ENCODE measurements around the gene MAN1C1.

Gene MAN1C1

DNA sequence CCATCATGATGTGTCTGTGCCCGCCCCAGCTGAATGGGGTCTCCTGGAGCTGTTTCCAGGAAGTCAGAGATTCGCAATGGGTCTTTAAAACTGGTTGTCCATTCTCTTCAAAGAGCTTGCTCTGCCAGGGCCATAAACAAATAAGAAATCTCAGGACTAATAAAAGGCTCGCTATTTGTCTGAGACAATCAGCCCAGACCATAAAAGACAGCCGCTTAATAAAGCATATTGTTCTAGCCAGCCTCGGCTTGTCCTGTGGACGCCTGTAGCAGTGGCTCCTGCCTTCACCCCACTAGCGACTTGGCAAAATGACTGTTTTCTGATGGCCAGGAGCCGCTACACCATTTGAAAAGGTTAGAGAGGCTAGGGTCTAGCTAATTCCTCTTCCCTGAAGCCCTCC, 162.8 kb downstream of the MAN1C1 start:
- TF ChIP-seq TAF1 (IDR thresholded peaks at IDR 0.05; ENCODE audit: borderline replicate concordance, low read depth, low read length) (no peak), POLR2A (IDR thresholded peaks at IDR 0.05; ENCODE audit: low read depth, low read length) (no peak)
- no peak for FAIRE-seq
- DNase-seq (ENCODE audit: insufficient read length): no peak

DNA sequence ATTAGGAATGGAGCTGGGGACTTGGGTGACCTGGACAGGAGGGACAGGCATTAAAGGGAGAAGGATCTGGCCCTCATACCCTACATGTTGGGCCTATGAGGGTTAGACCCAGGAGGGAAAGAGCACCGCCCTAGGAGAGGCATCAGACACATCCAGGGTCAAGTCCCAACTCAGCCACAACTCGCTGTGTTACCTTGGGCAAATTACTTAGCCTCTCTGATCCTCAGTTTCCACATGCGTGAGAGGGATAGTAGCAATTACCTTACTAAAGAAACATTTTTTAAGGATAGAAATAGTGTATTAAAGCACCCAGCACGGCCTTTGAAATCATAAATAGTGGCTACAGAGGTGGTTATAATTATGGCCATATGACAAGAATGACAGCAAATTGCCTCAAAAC, 163.3 kb downstream of the MAN1C1 start:
- TF ChIP-seq POLR2A (IDR thresholded peaks at IDR 0.05; ENCODE audit: low read depth, low read length): no peak
- no peak for TF ChIP-seq POLR2AphosphoS5 (IDR thresholded peaks at IDR 0.05; ENCODE audit: low read depth, low read length)
- TF ChIP-seq TAF1 (IDR thresholded peaks at IDR 0.05; ENCODE audit: borderline replicate concordance, low read depth, low read length): no peak
- FAIRE-seq (no peak), DNase-seq (ENCODE audit: insufficient read length) (no peak)

DNA sequence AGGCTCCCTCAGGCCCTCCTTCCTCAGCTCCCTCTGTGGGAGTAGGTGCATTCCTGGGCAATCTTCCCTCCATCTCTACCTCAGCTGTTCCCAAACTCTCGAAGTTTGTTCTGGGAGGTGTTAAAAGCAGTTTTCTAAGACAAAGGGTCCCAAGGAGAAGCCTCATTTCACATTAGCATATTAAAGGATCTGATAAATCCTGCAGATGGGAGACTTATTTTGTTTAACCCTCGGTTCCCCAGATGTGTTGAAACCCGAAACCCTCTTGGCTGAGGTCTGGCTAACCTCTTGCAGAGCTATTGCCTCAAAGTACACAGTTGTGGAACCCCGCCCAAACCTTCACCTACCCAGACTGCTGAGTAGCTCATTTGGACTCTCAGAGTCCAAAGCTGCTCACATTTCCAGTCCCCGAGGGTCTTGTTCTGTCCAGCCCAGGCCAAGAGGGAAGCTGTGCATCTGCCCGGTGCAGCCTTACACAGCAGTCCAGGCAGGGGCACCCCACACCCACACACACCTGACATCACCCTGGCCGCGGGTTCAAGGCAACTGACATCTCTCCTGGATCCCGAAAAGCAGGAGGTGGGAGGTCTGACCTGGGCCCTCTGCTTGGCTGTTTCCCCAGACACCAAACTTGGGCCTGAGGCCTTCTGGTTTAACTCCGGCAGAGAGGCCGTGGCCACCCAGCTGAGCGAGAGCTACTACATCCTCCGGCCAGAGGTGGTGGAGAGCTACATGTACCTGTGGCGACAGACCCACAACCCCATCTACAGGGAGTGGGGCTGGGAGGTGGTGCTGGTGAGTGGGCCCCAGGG, 163.9 kb downstream of the MAN1C1 start:
- FAIRE-seq: no peak
- no peak for DNase-seq (ENCODE audit: insufficient read length)
- no peak for TF ChIP-seq TAF1 (IDR thresholded peaks at IDR 0.05; ENCODE audit: borderline replicate concordance, low read depth, low read length)
- TF ChIP-seq POLR2AphosphoS5 (IDR thresholded peaks at IDR 0.05; ENCODE audit: low read depth, low read length): no peak
- no peak for TF ChIP-seq POLR2A (IDR thresholded peaks at IDR 0.05; ENCODE audit: low read depth, low read length)

DNA sequence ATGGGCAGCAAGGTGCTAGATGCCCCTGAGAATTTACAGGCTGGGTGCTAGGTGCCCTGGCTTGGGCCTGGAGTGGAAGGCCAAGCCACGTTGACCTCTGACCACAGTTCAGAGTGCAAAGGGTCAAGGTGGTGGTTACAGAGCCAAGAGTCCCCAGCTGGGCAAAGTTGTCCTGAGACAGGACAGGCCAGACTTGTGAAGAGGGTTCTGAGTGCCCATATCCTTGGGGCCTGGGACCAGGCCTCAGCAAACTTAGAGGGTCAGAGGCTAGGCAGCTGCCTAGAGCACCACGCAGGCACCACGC, 164.5 kb downstream of the MAN1C1 start:
- FAIRE-seq: no peak
- TF ChIP-seq POLR2A (IDR thresholded peaks at IDR 0.05; ENCODE audit: low read depth, low read length) (no peak), TAF1 (IDR thresholded peaks at IDR 0.05; ENCODE audit: borderline replicate concordance, low read depth, low read length) (no peak), POLR2AphosphoS5 (IDR thresholded peaks at IDR 0.05; ENCODE audit: low read depth, low read length) (no peak)
- DNase-seq (ENCODE audit: insufficient read length): no peak

DNA sequence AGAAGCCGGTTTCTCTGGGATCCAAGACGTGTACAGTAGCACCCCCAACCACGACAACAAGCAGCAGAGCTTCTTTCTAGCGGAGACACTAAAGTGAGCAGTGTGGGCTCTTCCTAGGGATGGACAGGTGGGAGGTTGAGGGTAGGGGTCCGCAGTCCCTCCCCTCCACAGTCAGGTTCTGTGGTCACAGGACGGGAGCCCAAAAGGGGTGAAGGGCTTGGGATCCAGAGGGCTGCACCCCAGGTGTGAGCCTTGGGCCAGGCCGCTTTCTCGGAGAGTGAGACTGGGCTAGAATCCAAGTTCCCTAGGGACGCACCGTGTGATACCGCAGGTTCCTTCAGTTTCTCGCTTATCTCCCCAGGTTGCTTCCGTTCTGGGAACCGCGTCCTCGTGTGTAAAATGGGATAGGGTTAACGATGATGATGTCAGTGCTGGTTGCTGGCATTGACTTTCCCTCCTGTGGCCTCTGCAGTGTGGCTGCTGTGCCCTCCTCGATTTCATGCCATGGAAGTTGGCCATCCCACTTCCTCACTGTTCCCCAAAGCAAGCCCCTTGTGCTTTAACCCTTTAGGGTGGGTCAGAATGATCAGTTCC, 166.1 kb downstream of the MAN1C1 start:
- DNase-seq (ENCODE audit: insufficient read length): no peak
- TF ChIP-seq POLR2A (IDR thresholded peaks at IDR 0.05; ENCODE audit: low read depth, low read length) (no peak), TAF1 (IDR thresholded peaks at IDR 0.05; ENCODE audit: borderline replicate concordance, low read depth, low read length) (no peak), POLR2AphosphoS5 (IDR thresholded peaks at IDR 0.05; ENCODE audit: low read depth, low read length) (no peak)
- FAIRE-seq: no peak

DNA sequence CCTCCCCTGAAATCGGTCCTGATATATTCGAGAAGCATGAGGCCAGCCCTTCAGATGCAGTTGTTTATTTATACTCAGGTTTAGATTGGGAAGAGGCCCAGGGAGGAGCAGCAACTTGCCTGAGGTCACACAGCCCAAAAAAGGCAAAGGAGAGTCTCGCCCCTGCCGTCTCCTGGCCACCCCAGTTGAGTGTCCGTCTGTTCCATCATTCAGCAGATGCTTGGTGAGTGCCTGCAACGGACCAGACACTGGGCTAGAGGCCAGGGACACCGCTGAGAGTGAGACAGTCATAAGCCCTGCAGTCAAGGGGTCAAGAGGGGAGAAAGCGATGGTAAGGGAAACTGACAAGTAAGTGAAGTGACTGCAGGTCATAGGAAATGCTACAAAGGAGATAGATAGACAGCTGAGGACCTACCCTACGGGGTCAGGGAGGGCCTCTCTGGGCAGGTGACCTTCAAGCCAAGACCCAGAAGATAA, 168.0 kb downstream of the MAN1C1 start:
- DNase-seq (ENCODE audit: insufficient read length) (no peak), FAIRE-seq (no peak)
- TF ChIP-seq POLR2AphosphoS5 (IDR thresholded peaks at IDR 0.05; ENCODE audit: low read depth, low read length) (no peak), TAF1 (IDR thresholded peaks at IDR 0.05; ENCODE audit: borderline replicate concordance, low read depth, low read length) (no peak), POLR2A (IDR thresholded peaks at IDR 0.05; ENCODE audit: low read depth, low read length) (no peak)

DNA sequence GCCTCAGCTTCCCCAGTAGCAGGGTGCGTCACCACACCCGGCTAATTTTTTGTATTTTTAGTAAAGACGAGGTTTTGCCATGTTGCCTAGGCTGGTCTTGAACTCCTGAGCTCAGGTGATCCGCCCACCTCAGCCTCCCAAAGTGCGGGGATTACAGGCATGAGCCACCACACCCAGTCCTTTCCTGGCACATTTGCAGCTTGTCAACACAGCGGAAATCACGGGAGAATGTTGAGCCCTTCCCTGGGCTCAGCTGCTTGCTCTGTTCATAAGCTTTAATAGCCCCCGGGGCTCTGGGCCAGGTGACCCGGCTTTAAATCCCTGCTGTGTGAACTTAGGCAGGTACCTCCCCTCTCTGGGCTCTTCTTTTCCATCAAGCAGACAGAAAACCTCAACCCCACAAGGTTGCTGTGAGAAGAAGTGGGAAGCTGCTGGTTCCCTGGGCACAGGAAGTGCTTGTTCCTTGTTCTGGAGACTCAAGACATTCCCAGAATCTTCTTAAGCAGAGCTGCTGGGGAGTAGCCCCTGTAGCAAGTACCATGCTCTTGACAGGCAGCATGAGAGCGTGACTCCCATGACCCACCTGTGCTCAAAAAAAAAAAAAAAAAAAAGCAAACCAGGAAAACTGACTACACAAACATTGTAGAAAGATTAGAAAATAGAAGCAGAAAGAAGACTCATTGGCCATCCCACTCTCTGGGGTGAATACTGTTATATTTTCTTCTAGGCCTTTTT, 168.9 kb downstream of the MAN1C1 start:
- DNase-seq (ENCODE audit: insufficient read length): no peak
- no peak for FAIRE-seq
- TF ChIP-seq TAF1 (IDR thresholded peaks at IDR 0.05; ENCODE audit: borderline replicate concordance, low read depth, low read length): no peak
- TF ChIP-seq POLR2AphosphoS5 (IDR thresholded peaks at IDR 0.05; ENCODE audit: low read depth, low read length): no peak
- no peak for TF ChIP-seq POLR2A (IDR thresholded peaks at IDR 0.05; ENCODE audit: low read depth, low read length)

DNA sequence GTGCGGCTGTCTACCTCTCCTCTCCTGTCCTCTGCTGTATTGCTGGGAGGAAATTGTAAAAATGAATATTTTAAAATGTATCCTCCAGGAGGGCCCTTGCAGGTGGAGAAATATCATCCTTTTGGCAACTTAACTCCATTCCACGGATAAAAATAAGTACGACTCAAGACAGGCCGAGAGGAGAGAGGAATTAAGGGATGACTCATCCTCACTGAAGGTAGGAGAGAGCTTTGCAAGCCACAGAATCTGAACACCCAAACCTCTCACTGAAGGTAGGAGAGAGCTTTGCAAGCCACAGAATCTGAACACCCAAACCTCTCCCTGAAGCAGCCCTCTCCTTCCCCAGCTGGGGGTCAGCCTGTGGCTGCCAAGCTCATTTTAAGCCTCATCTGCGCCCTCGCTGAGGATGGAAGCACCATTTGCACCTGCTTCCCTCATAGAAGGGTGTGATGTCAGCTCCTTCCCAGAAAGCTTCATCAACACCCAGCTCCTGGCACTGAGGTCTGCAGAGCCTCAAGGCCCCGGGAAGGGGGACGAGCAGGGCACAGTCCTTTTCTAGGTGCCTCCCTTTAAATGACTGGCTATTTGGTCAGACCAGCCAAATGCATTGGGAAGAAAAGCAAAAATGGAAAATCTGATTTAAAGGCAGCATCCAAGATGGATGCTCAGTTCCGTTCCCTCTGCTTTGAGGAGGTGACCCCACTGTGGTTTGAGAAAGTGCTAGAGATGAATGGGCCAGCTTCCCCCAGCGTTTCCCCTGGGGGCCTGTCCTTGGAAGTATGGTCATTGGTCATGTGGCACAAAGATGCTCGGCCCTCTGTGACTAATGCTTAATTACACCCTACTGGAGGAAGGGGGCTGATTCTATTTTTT, 170.5 kb downstream of the MAN1C1 start:
- no peak for FAIRE-seq

DNA sequence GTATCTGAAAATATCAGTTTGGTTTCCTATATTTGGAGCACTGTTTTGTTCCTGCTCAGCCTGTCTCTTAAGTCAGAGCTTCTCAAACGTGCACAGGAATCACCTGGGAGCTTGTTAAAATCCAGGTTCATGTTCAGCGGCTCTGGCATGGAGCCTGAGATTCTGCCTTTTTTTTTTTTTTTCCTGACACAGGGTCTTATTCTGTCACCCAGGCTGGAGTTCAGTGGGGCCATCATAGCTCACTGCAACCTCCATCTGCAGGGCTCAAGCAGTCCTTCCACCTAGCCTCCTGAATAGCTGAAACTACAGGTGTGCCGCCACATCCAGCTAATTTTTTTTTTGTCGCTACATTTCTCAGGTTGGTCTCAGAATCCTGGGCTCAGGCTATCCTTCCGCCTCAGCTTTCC, 171.2 kb downstream of the MAN1C1 start:
- DNase-seq (ENCODE audit: insufficient read length) (no peak), FAIRE-seq (no peak)
- TF ChIP-seq TAF1 (IDR thresholded peaks at IDR 0.05; ENCODE audit: borderline replicate concordance, low read depth, low read length) (no peak), POLR2A (IDR thresholded peaks at IDR 0.05; ENCODE audit: low read depth, low read length) (no peak), POLR2AphosphoS5 (IDR thresholded peaks at IDR 0.05; ENCODE audit: low read depth, low read length) (no peak)

More for the DNA sequence above, 170.5 kb downstream of the MAN1C1 start:
- TF ChIP-seq POLR2A (IDR thresholded peaks at IDR 0.05; ENCODE audit: low read depth, low read length): no peak
- TF ChIP-seq TAF1 (IDR thresholded peaks at IDR 0.05; ENCODE audit: borderline replicate concordance, low read depth, low read length): no peak
- no peak for TF ChIP-seq POLR2AphosphoS5 (IDR thresholded peaks at IDR 0.05; ENCODE audit: low read depth, low read length)
- no peak for DNase-seq (ENCODE audit: insufficient read length)

DNA sequence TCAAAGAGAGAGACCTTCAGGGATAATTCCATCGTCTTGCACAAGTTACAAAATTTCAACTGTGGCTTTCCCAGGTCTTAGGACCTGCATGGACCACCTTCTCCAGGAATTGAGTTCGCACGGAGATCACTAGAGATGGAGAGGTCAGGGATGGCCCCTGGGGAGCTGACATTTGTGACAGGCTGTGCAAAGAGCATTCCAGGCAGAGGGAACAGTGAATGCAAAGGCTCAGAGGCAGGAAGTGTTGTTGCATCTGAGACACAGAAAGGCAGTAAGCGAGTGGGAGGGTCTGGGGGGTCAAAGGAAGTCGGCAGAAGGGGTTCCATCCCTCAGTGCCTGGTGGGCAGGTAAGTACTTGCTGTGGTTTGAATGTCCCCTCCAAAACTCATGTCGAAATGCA, 173.9 kb downstream of the MAN1C1 start:
- FAIRE-seq: no peak
- no peak for DNase-seq (ENCODE audit: insufficient read length)
- TF ChIP-seq POLR2A (IDR thresholded peaks at IDR 0.05; ENCODE audit: low read depth, low read length) (no peak), POLR2AphosphoS5 (IDR thresholded peaks at IDR 0.05; ENCODE audit: low read depth, low read length) (no peak), TAF1 (IDR thresholded peaks at IDR 0.05; ENCODE audit: borderline replicate concordance, low read depth, low read length) (no peak)

DNA sequence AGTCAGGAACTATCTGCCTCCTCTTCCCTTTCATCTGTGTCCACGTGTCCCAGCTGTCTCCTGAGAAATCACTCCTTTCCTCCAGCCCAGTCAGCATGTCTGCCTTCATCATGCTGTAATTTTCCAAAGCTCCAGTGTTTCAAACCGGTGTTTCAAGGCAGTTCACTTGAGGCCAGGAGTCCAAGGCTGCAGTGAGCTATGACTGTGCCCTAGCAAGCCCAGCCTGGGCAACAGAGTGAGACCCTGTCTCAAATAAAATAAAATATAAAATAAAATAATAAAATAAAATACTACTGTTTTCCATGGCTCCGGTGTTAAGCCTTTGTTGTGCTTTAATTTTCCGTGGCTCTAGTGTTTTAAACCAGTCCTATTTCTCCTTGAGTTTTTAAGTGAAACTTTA, 175.5 kb downstream of the MAN1C1 start:
- TF ChIP-seq POLR2A (IDR thresholded peaks at IDR 0.05; ENCODE audit: low read depth, low read length) (no peak), POLR2AphosphoS5 (IDR thresholded peaks at IDR 0.05; ENCODE audit: low read depth, low read length) (no peak), TAF1 (IDR thresholded peaks at IDR 0.05; ENCODE audit: borderline replicate concordance, low read depth, low read length) (no peak)

More for the DNA sequence above, 175.5 kb downstream of the MAN1C1 start:
- FAIRE-seq (no peak), DNase-seq (ENCODE audit: insufficient read length) (no peak)

Measured in GM12892 (cell line).